HG03060 (cell line): ENCODE measurements around the gene RAB33B.

Experiments used
- ATAC-seq: cut with Tn5 transposase; IDR thresholded peaks from one replicate; pipeline ENCODE4 v1.9.1; 2021; ENCODE audit warnings: low read depth, moderate number of reproducible peaks; ENCODE audit not compliant: unreplicated experiment

Gene RAB33B

DNA sequence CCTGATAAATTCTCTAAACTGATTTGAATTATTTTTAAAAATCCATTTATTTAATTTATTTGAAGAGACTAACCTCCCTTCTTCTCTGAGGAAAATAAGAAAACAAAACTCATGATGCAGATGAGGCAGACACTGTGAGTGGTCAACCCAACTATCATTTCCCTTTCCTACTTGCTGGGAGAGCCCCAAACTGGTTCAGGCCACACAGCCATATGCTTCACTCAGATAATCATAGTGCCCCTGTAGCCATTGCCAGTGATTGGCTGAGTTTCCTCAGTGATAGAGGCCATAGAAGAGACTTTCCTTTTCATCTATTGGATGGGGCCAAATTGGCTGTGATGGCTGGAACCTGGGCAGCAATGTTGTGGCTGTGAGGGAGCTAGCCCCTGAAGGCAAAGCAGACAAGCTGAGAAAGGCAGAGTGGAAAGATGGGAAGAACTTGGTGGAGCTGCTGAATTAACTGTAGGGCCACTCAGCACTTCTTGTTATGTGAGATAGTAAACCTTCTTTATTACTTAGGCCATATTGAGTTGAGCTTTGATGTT lies 49.8 kb downstream of the RAB33B start:
- no peak for ATAC-seq

- ATAC-seq = no peak
Measured at GRCh38 chr4:139506774-139507173, 52.9 kb downstream of the RAB33B start.

- no peak for ATAC-seq
Measured at GRCh38 chr4:139508581-139509237, 54.8 kb downstream of the RAB33B start.

- no peak for ATAC-seq
Measured at GRCh38 chr4:139509727-139510410, 55.9 kb downstream of the RAB33B start.

DNA sequence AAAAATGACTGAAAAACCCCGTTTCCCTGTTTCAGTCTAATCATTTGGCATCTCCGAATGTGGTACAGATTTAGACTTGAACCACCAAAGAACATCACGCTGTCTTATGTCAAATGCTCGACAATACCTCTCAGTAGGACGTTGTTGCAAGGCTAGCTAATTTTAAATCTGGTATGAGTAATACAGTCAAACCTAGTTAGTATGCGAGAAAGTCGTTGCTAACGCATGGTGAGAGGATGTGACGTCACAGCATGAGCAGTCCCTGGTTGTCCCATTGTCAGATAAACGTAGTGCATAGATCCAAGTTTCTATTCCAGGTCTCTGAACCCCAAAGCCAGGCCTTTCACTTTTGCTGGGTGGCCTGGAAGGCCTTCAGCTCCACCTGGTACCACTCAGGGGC lies 57.4 kb downstream of the RAB33B start:
- ATAC-seq = no peak

DNA sequence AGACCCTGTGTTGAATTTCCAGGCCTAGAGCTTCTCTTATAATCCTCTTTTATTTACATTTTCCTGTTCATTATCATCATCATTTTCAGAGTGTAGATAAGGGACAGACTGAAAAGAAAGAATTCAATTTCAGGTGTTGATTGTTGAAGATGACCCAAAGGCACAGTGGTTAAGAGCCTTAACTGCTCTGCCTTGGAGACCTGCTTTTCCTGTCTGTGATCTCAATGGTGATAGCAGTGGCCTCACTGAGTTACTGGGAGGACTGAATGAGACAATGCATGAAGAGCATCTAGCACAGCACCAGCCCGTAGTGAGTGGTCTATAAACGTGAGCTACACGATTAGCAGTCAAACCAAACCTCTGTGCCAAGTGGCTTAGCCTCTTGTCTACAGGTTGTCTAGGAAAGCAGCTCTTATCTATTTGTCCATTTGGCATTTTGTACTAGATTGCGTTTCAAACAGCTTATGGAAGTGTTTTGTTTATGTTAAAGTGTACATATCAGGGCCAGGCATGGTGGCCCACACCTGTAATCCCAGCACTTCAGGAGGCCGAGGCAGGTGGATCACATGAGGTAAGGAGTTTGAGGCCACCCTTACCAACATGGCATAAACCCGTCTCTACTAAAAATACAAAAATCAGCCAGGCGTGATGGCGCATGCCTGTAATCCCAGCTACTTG lies 60.6 kb downstream of the RAB33B start:
- no peak for ATAC-seq

DNA sequence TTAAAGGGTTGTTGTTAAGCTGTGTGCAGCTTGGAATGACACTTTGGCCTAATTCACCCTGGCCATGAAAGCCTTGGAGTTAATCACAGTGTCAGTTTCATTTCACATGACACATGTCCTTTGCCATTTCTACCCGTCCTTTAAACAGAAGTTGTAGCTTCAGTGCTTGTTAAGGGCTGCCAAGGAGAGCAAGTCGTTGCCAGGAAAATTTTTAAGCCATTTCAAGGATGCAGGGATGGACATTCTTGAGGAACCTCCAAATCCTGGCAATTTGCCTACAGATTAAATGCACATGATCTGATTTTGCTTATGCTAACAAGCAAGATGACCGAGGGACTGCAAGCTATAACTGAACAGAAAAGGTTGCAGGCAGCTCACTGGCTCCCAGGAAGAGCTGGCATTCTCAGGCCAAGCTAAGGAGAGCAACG lies 61.6 kb downstream of the RAB33B start:
- ATAC-seq = no peak

DNA sequence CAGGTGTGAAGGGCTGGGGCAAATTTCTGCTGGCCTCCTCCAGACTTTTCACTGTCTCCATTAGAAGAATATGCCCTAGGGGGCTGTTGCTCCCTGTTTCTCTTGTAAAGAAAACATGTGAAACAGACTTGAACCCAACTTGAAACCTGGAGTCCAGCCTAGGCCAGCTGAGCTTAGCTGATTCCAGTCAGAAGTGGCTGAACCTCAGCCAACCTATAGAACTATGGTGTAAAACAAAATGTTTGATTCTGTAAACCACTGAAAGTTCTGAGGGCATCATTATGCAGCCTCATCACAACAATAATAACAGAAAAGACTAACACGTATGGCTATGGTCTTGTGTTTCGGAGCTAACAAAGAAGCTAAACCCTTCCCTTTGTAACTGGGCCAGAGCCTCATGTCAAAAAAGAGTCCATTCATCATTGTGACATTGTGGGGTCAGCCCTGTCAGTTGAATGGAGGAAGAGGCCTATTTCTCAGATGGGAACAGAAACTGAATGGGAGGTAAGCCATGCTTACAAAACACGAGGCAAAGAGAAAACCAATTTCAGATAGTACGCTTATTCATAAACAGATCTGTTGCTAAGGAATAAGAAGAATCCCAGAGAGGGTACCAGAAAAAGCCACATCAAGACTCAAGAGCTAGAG lies 68.0 kb downstream of the RAB33B start:
- ATAC-seq = no peak

GRCh38 chr4:139522457-139522856 lies 68.5 kb downstream of the RAB33B start:
- no peak for ATAC-seq

- no peak for ATAC-seq
Measured at GRCh38 chr4:139523076-139523475, 69.2 kb downstream of the RAB33B start.

DNA sequence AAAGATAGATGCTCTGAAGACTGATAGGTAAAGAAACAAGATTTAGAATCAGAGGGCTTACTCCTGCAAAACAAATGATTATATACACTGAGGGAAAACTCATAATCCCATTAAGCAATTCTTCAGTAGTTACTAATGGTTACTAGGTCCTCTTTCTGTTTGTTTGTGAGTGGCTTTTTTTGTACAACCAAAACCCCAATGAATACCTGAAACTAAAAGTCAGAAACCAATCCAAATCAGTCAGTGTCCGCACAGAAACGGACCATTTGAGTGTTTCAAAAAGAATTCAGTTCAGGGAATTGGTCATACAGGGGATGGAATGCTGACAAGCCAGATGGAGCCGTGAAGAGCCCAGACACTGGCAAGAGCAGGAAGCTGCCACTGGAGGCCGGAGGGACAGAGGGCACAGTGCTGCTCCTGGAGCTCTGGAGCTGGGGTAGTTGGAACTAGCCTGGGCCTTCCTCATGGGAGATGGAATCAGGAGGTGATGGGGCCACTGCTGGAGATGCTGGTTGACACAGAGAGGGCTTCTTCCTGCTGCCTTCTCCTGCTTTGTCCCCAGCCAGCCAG lies 70.2 kb downstream of the RAB33B start:
- no peak for ATAC-seq

DNA sequence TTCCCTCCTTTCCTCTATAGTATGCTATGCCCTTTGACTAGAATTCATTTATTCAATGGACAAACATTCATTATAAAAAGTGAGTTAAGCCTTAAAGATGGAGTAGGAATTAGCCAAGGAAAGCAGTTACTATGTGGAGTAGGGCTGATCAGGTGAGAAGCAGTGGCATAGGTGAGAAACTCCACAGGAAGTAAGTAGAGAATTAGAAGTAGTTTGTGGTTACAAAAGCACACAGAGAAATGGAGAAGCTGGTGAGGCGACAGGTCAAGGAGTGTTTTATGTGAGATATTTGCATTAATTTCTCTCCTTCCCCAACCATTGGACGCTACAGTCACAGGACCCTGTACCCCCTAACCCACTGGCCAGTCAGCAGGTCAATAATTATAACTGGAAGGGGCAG lies 71.5 kb downstream of the RAB33B start:
- no peak for ATAC-seq
